ENCODE measurements around the gene FIGNL2. TPM values are rescaled to one million over a fixed set of nuclear protein-coding genes. Genes with fewer than 3 reads are reported as not detected.

The FIGNL2 gene
- polyA plus RNA-seq, 1 donor (not counting 4 experiments of a cell fraction or from before 2014, with no cell fraction given) = not detected

- Histone ChIP-seq H3K4me2 (ENCODE audit: control insufficient read depth, extremely low read depth, insufficient read depth, low read depth, low read length) (no peak overlapping the region), H3K9me3 (ENCODE audit: control insufficient read depth, low read depth, low read length) (no peaks in the 10 kb centered on the region), H3K79me2 (ENCODE audit: control insufficient read depth, insufficient read depth, low read length) (no peaks in the 10 kb centered on the region), H3K36me3 (ENCODE audit: control insufficient read depth in 2 of 2, extremely low read depth in 1 of 2, insufficient read depth in 2 of 2, low read length in 2 of 2) (no peaks in the 10 kb centered on the region), H2AFZ (ENCODE audit: control insufficient read depth, low read length) (no peak overlapping the region), H3K27me3 (ENCODE audit: control insufficient read depth, extremely low read depth, insufficient read depth, low read length) (peaks cover 52% of the 10 kb centered on the region), H3K27ac (ENCODE audit: control insufficient read depth, insufficient read depth, low read length) (no peak overlapping the region), H3K4me3 (ENCODE audit: control insufficient read depth in 2 of 3, extremely low read depth in 1 of 3, insufficient read depth in 2 of 3, low read depth in 1 of 3, low read length in 3 of 3) (no peak overlapping the region), H4K20me1 (ENCODE audit: control insufficient read depth, extremely low read depth, insufficient read depth, low read length) (no peaks in the 10 kb centered on the region), H3K9me1 (ENCODE audit: control insufficient read depth, extremely low read depth, insufficient read depth, low read length) (no peaks in the 10 kb centered on the region), H3K9ac (ENCODE audit: control insufficient read depth, extremely low read depth, insufficient read depth, low read length) (no peak overlapping the region), H3K4me1 (ENCODE audit: control insufficient read depth, extremely low read depth, insufficient read depth, low read length) (no peaks in the 10 kb centered on the region)
- FAIRE-seq (no peak), DNase-seq (ENCODE audit: low read depth, low spot score) (no peak)
- dilution Hi-C loops (cut with MboI; ENCODE audit: extremely low pct_ligation_motif_present, low sequenced_read_pairs) = no loop called here
- TF ChIP-seq CTCF (optimal IDR thresholded peaks at IDR 0.05 in 1 of 3, IDR thresholded peaks at IDR 0.05 in 1 of 3, conservative IDR thresholded peaks at IDR 0.05 in 1 of 3; ENCODE audit: extremely low read depth in 1 of 3, insufficient read depth in 2 of 3, low read length in 3 of 3) (no peak), EZH2 (IDR thresholded peaks at IDR 0.05; ENCODE audit: low read length) (no peak)
These were observed 14.1 kb downstream of the FIGNL2 start for GRCh38 chr12:51834411-51834810.

- Histone ChIP-seq H3K79me2 (ENCODE audit: control insufficient read depth, insufficient read depth, low read length) (no peaks in the 10 kb centered on the region), H3K36me3 (ENCODE audit: control insufficient read depth in 2 of 2, extremely low read depth in 1 of 2, insufficient read depth in 2 of 2, low read length in 2 of 2) (no peaks in the 10 kb centered on the region), H4K20me1 (ENCODE audit: control insufficient read depth, extremely low read depth, insufficient read depth, low read length) (no peaks in the 10 kb centered on the region), H2AFZ (ENCODE audit: control insufficient read depth, low read length) (no peak overlapping the region), H3K9ac (ENCODE audit: control insufficient read depth, extremely low read depth, insufficient read depth, low read length) (no peak overlapping the region), H3K27me3 (ENCODE audit: control insufficient read depth, extremely low read depth, insufficient read depth, low read length) (peaks cover 46% of the 10 kb centered on the region), H3K4me1 (ENCODE audit: control insufficient read depth, extremely low read depth, insufficient read depth, low read length) (no peaks in the 10 kb centered on the region), H3K9me1 (ENCODE audit: control insufficient read depth, extremely low read depth, insufficient read depth, low read length) (no peaks in the 10 kb centered on the region), H3K9me3 (ENCODE audit: control insufficient read depth, low read depth, low read length) (no peaks in the 10 kb centered on the region), H3K4me2 (ENCODE audit: control insufficient read depth, extremely low read depth, insufficient read depth, low read depth, low read length) (no peak overlapping the region), H3K4me3 (ENCODE audit: control insufficient read depth in 2 of 3, extremely low read depth in 1 of 3, insufficient read depth in 2 of 3, low read depth in 1 of 3, low read length in 3 of 3) (no peak overlapping the region), H3K27ac (ENCODE audit: control insufficient read depth, insufficient read depth, low read length) (no peak overlapping the region)
- no peak for FAIRE-seq
- DNase-seq (ENCODE audit: low read depth, low spot score) = no peak
- TF ChIP-seq CTCF (optimal IDR thresholded peaks at IDR 0.05 in 1 of 3, IDR thresholded peaks at IDR 0.05 in 1 of 3, conservative IDR thresholded peaks at IDR 0.05 in 1 of 3; ENCODE audit: extremely low read depth in 1 of 3, insufficient read depth in 2 of 3, low read length in 3 of 3) (no peak), EZH2 (IDR thresholded peaks at IDR 0.05; ENCODE audit: low read length) (no peak)
- dilution Hi-C loops (cut with MboI; ENCODE audit: extremely low pct_ligation_motif_present, low sequenced_read_pairs) = no loop called here
These were observed 14.9 kb downstream of the FIGNL2 start for GRCh38 chr12:51833448-51834227.
